OCI-M2 (cell line): ENCODE measurements around the gene GORASP1.
A peak's percentile ranks its signal among the peaks of the same experiment; 100 is the strongest.

Experiments used
- DNase-seq: peaks from one replicate; lab custom pipeline; 2025; ENCODE audit not compliant: unreplicated experiment; lab: John Stamatoyannopoulos, UW

Gene GORASP1

DNA sequence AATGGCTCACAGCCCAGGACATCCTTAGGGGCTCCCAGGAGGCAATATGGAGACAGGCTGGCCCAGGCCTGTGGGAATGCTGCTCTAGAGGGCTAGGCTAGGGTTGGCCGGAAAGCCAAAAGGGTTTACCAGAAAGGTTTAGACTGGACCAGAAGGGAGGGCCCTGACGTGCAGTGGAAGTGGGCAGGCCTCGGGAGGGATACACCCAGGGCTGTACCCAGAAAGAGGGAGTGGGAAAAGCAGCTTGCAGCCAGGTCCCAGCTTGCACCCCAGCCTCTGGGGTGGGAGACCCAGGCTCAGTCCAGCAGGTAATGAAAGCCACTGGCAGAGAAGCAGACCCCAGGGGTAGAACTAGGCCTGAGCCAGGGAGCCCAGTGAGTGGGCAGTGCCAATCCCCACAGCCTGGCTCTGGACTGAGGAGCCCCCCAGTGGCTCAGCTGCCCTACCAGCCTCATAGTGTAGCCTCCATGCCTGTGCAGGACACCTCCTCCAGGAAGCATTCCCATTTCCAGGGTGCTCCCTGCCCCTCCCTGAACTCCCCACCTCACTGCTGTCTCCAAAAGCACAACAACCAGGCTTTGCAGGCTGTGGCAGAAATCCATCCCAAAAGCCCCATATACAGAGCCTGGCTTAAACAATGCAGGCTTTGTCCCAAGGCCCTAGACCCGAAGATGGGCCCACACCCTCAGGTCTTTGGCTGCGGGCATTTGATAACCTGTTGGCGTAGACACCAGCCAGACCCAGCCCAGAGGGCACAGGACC, 3.5 kb downstream of the GORASP1 start:
- DNase-seq, result no peak

DNA sequence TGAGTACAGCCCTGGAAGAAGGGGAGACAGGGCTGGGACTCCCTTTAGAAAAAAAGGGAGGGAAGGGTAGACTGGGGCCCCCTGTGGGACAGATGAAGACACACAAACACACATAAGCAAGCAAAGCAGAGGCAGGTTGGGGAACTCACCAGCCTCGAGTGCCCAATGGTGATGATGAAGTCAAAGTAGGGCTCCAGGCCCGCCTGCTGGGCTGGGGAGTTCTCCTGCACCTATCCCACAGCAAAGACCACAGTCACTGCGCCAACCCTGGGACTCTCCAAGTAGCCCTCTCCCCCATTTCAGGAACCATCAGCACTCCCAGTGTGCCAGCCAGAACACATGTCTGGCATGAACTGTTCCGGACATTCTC, 4.1 kb downstream of the GORASP1 start:
- no peak for DNase-seq

DNA sequence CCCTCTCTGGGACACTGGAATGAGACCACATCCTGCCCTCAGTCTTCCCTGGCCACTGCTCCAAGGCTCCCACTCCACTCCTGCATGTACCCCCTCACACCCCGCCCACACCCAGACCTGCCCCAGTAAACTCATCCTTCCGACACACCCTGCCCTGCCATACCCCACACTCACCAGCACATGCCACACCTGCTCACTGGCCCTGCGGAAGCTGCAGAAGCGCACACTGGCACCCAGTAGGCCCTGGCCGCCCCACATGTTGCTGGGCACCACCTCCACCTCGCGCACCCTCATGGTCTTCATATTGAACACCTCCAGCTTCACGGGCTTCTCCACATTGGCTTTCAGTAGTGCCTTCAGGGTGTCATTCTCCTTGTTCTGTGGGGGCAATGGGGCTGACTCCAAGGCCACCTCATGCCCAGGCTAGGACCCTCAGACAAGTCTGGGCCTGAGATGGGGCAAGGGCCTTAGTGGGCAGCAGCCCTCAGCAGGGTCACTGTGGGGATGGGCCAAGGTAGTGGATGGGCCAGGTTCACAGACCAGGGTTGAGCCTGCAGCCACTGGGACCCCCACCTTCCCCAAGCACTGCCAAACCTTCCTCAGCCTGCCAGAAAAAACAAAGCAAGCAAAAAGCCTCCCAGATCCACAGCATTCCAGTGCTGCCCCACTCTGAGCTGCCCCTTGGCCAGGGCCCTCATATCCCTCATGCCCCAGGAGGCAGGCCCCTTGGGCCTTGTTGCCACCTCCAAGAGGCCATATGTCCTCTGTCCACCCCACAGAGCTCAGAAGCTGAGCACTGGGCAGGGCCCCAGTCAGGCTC, 4.7 kb downstream of the GORASP1 start:
- no peak for DNase-seq

DNA sequence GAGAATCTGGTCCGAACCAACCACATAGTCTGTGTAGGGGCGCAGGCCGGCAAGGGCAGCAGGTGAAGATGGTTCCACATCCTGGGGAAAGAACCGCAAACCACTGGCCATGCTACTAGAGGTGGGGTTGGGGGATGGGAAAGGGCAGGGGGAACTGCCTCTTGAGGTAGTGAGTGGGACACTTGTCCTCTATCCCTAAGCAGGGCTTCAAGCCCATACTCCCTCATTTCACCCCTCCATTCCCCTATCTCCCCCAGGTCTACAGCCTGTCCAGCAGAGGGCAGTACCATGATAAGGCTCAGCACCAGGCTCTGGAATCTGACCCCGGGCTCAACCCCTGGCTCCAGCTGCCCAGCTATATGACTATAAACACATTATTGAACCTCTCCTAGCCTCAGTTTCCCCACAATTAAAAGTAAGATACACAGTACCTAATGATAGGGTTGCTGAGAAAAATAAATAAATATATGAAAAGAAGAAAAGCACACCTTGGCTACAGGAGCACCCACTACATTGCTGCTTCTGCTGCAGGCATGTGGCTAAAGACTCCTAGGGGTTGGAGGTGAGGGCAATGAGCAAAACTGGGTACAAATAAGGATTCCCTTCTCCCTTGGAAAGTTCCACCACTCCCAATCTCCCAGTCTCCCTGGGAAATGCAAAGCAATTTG, 6.3 kb downstream of the GORASP1 start:
- DNase-seq, result no peak

DNA sequence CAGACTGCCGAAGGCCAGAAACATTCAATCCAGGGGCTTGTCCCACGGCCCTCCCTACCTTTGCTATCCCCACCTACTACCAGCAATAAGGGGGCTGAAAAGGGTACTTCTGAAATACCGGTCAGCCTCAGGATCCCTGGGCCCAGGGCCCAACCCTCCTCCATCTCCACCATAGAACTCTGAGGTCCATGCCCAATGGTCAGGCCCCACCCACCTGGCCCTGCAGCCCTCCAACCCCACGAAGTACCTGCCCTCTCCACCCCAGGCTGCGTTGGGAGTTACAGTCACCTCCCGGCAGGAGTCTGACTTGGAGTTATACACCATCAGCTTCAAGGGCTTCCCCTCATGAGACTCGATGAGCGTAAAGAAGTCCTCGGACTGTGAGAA, 6.9 kb downstream of the GORASP1 start:
- DNase-seq, result no peak

DNA sequence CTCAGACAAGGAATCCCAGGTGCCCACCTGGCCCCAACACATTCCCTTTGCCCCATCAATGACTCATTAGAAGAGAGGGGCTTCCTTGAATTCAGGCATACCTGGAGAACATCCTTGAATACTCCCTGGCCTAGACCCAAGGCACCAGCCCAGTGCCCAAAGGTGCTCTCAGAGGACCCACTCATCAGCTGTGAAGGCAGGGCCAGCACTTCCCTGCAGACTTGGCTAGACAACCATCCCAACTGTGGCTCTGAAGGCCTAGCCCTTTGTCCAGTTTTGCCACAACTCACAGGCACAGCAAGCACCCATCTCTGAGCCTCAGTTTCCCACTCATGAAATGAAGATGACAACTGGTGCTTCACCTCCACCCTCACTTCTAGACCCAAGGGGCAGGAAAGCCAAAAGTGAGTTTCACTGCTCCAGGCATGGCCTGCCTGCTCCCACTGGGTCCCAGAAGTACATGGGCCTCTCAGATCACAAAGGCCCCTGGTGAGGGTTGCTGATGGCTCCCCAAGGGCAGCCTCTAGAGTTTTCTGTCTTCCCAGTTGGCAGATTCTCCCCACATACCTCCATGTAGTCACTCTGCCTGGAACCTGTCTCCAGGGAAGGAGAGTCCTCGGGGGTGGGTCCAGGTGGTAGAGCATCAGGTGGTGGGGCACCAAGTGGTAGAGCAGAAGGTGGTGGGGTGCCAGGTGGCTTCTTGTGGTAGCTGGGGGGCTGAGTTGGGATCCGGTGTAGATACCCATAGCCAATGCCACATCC, 7.5 kb downstream of the GORASP1 start:
- DNase-seq, result no peak

DNA sequence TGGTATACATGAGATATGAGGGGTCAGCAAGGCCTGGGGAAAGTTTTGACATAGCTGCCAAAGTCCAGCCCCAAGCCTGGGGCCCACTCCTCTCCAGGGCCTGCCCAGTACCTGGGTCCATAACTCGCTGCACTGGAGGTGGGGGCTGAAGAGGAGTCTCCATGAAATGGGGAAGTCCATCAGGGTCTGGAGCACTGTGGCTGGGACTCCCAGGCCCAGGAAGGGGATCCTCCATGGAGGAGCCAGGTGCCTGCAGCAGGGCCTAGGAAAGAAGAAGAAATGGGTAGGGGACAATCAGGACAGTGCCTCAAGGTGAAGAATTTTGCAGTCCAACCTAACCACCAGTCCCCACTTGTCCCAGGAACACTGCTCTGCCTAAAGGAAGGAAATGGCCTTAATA, 8.2 kb downstream of the GORASP1 start:
- no peak for DNase-seq

DNA sequence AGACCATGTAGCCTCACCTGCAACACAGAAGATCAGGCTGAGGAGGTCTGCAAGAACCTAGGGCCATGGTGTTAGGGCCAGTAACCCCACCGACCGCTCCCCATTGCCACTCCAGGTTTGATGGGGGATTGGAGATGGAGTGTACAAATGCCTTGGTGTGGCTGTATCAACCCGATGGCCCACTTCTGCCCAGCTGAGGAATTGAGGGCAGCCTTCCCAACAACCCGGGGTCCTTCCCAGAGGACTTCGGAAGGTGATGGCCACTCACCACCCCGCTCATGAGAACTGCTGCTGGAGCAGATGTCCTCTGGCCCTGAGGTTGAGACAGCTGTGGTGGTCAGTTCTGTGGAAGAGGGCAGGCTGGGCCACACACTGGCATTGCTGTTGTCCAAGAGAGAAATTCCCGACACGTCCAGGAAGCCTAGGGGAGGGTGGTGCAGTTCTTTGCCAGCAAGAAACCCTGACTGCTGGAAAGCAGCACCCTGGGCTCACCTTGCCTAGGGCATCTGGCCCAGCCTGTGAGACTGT, 8.9 kb downstream of the GORASP1 start:
- DNase-seq, result no peak

DNA sequence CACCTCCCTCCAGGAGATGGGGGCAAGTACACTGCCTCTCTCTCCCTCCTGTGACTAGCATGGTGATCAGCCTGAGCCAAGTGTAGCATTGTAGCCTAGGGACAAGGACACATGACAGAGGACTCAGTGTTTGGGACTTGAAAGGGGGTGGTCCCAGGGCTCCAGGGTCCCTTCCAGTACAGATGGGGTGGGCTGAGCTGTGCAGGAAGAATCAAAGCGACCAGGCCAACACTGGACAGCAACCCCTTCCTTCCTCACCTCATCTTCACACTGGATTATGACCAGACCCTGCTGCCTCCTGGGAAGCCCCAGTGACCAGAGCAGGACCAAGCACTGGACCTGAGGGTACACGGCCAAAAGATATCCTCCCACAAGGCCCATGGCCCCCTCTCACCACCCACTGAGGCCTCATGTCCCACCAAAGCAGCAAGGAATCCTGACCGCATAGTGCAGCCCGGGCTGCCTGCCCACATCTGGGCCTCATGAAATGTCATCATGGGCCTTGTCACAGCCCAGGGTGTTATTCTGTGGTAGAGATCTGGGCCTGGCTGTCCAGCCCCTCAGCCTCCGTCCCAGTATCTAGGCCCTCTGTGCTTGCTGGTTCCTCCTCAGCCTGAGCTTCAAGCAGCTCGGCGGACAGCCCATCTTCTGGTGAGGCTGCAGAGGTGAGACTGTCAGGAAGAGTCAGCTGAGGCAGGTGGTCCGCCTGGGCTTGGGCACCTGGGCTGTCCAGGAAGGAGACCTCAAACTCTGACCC, 9.5 kb downstream of the GORASP1 start:
- DNase-seq, result no peak

DNA sequence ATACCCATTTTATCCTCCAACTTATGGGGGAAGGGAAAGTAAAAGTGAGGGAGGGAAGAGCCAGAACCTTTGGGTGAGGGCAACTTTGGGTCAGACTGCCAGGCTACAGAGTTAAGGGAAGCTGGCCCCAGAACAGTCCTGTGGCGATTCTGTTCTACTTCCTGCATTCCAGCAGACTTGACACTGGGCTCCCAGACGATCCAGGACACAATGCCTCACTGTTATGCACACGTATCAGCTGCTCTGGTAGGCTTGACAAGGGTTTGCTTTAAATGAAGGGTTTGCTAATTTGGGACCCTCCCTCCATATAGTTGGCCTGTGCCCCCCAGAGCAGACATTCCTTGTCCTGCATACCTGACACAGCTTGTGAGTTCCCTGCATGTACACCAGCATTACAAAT, 10.7 kb downstream of the GORASP1 start:
- DNase-seq, result no peak

DNA sequence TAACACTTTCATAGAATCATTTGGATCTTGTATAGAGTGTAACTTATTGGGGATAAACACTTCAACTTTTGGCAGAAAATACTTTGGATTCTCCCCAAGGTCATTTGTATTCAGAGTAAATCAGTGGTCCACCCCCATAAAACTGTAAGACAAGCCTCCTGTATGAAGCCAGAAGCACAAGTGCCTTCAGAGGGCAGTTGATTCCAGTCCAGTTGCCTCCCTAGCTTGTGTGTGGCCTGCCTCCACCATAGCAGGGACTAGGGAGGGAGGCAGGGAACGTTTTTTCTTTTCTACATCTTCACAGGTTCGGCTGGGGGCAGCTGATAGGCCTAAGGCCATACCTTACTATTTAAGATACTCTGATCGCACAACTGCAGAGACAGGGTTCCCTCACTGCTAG, 11.6 kb downstream of the GORASP1 start:
- DNase-seq, result no peak

DNA sequence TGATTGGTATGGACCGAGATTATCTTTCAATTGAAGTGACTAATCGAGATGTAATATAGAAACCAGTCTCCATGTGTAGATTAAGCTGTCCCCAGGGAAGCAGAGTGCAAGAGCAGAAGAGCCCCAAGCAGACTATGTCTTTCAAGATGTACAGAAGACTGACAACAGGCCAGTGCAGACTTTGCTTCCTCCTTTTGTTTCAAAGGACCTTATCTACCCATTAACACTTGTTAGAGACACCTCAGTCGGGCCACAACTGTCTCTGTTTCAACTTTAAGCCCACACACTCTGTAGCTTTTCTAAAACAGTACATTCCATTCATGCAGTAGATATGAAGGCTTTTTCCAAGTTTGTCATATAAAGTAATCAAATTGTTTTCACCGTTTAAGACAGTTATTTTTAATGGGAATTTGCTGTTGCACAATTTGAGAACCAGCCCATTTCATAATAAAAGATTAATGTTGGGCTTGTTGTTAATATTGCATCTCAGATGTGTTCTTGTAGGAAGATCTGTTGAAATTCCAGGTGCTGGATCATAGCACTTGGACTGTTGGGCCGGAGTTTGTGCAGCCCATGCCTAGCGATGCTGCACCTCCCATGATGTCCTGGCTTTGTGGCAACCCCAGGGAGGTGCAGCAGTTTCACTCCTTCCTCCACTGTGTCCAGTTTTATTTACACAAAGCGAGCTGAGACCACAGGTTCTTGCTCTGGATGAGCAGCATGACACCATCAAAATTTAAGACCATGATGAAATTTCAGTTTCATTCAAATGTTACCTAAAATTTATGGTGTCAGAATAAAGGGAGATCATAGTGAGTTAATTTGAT, 12.4 kb downstream of the GORASP1 start:
- peak; percentile 20 for DNase-seq

DNA sequence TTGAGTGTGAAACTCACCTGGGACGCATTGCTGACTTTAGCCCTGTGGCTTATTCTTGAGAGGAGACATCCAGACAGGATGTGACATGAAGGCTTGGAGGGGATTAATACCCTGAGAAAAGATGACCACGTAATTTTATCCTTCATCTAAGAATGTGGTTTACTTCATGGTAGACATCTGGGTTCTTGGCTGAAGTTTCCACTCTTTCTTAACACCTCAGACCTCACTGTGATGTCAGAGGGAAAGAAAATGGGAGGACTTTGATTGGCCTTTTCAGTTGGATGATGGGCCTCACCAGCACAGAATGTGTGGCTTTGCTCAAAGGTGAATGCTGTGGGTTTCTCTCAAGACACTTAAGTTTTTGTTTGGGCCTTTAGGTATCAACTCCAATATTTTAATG, 16.5 kb downstream of the GORASP1 start:
- DNase-seq, result no peak

DNA sequence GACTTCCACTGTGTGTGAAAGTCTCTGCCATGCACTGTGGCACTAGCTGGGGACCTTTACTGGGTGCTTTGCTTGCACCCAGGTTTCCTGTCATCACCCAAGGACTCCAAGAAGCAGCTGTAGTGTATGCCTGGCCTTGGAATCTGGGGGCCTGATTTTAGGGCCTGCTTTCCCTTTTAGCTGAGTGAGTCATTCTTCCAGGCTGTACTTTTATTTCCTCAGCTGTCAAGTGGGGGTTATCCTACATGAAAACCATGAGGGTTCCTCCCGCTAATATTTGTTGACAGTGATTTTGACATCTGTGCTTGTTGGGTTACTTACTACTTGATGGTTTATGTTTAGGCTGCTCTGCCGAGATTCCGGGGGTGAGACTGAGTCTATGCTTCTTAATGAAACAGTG, 18.5 kb downstream of the GORASP1 start:
- no peak for DNase-seq

DNA sequence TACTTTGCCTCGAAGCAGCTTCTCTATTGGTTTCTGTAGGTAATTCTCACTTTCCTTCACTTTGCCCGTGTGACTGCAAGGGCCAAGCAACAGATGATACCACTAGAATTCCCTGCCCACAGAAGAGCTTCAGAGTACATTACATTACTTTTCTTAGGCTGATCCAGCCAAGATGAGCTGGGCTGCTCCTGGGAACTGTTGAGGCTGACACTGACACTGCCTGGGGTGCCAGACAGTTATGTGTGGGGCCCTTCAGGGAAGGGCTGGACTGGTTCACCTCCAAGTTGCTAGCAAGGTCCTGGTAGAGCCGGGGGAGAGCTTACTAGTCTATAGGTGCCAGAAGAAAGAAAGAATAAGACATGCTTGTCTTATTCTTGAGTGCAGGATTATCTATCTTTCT, 19.0 kb downstream of the GORASP1 start:
- DNase-seq, result no peak

DNA sequence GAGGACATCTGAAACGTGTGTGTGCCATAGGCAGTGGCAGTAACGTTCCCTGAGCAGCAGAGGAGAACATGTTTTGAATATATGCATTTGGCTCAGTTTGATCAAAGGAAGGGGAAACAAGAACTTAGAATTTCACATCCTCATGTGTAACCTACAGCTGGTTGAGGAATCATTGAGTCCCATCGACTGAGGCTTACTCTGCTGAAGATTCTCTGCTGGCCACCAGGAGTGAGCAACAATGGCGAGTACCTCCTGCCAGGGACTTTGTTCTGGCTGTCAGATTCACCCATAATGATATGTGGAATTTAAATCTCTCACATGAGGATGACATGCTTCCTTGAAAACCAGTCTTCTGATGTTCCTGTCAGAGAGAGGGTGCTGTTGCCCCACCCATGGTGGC, 21.3 kb downstream of the GORASP1 start:
- no peak for DNase-seq

DNA sequence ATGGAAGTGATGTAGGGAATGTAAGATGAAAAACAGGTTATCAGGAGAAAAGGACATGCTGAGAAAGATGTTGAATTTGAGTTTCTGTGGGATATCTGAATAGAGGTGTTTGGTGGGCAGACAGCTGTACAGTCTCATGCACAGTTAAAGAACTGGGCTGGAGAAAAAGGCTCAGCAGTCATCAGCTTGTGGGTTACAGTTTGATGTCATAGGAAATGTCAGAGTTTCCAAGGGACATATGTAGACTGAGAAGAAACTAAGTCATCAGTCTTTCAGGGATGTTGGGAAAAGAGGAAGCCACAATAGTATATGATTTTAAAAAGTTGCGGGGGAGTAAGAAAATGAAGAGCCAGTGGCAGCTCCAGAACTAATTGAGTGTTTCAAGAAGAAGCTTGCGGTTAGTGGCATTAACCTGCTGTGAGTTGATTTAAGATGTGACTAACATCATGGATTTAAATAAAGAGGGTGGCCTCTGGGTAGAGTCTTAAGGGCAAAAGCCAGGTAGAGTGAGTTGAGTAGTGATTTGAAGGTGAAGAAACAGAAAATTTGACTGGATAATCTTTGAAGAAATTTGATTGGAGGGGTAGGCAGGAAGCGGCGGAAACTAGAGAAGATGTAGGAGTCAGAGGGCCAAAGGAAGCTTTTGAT, 24.6 kb downstream of the GORASP1 start:
- DNase-seq, result no peak

DNA sequence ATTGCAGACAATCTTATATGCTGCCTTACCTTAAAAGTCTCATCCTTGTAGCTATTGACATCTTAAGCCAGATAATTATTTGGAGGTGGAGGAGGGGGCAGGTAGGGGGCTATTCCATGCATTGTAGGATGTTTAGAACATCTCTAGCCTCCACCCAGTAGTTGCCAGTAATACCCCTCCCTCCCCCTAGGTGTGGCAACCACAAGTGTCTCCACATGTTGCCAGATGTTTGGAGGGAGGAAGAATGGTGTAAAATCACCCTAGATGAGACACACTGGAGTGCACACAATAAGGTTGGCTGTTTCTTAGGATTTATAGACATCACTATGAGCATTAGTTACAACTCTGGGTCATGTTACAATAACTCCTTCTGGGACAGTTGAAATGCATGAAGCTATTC, 27.4 kb downstream of the GORASP1 start:
- no peak for DNase-seq

DNA sequence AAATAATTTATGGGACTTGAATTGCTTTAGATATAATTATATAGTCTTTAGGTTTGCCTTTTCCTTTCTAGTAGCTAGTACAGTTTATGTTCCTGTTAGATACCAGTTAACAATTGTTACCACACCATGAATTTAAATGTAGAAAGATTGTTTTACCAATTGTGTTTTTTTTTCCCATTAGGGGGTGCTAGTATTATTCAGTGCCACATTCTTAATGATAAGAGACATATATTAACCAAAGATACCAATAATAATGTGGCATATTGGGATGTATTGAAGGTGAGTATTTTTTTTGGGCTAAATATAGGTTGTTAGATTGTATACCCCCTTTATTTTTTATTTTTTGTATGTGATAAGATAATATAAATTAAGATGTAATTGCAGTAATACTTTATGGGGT, 27.9 kb downstream of the GORASP1 start:
- no peak for DNase-seq
